AG04450 (cell line): Measurements from ENCODE around the gene SPTBN5. TPM values are rescaled to one million over a fixed set of nuclear protein-coding genes. Genes with fewer than 3 reads are reported as not detected.

Experiments
- CTCF ChIA-PET: fragments of 300-600, 350-600 bp; formaldehyde crosslinking; extraction: SDS; loops from one replicate; lab custom pipeline; 2022; ENCODE audit warnings: antibody characterized with exemption, inconsistent platforms; lab: Charles Lee
- POLR2A ChIA-PET: fragments of 350-600 bp; formaldehyde crosslinking; extraction: SDS; loops from one replicate; lab custom pipeline; 2021; ENCODE audit warnings: antibody characterized with exemption, inconsistent platforms; lab: Yijun Ruan, JAX
- DNase-seq: peaks from one replicate; pipeline ENCODE4 v3.0.0-alpha.2; 2011; ENCODE audit warnings: low read depth, low spot score
- H3K27ac ChIP-seq: one replicate; pipeline ENCODE4 v1.5.1; 2012; ENCODE audit warnings: low read depth, low read length, control low read depth
- H3K27me3 ChIP-seq: one replicate; pipeline ENCODE4 v1.6.0; 2012; ENCODE audit warnings: low read length; ENCODE audit not compliant: control insufficient read depth, insufficient read depth
- H3K4me3 ChIP-seq: 2 replicates; pipeline ENCODE4 v1.5.1; 2011; ENCODE audit warnings: mild to moderate bottlenecking, low read depth, low read length, control low read depth
- H3K9me3 ChIP-seq: 2 replicates; pipeline ENCODE4 v1.5.1; 2012; ENCODE audit warnings: low read length; ENCODE audit not compliant: control insufficient read depth, insufficient read depth
- polyA plus RNA-seq: library from polyadenylated mRNA; depleted of rRNA; stranded (reverse); fragments of >200 nt; gene quantifications from 2 replicates; pipeline ENCODE4 v1.2.3, GENCODE V29; 2011
- TF ChIP-seq, protein P1 (sequence below): IDR thresholded peaks from 2 replicates; pipeline ENCODE4 v1.5.1; 2011; ENCODE audit warnings: low read depth, low read length, control low read depth, inconsistent platforms

Gene SPTBN5
- polyA plus RNA-seq, 1 experiment, result 0.14 TPM

DNA sequence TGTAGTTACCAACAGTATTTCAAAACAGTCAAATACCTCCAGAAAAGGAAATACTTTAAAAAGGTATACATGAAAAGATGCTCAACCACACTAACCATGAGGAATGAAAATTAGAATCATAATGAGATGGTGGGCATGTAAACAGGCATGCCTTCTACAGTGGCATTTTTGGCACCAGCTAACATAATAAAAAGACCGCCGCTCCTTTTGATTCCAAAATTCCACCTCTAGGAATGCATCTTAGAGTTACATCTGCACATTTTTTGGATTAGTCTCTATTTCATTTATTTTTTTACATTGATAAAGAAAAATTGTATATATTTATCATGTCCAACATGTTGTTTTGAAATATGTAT lies 37.0 kb upstream of the SPTBN5 start:
- H3K4me3 ChIP-seq, result no peak overlapping the region
- POLR2A ChIA-PET, result interaction anchor here (0.6 to 1.7 kb wide), 6 partner anchors 10 to 1187 kb away, joined by 3 to 8 read pairs (median 4); partner anchors contain the start of genes EHD4 and MGA

DNA sequence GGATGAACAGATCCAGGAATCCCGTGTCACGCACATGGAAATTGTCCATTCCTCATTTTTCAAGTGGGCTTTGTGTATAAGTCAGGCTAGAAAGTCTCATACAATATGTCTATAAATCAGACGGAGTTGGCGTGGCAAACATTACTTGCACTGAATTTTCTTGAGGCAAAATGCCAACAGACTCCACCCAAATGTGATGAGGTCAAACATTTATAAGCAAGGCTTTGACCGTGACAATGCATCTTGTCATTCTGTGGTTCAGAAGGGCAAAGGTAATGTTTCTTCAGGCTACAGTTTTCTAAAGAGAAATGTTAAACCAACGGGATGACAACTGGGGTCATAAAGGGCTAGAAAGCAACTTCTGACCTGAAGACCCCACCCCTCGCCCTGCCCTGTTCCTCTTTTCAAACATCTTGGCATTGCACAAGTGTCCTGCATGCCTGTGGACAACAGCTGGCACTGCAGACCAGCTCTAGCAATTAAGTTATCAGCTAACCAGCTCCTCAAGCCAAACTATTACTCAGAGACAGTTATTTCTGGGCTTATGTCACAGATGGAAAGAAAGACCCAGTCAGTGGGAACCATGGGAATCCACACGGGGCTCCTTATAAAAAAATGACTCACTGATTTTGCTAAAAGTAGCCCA lies 36.5 kb upstream of the SPTBN5 start:
- ChIA-PET POLR2A (interaction anchor here (0.6 to 1.7 kb wide), 6 partner anchors 10 to 1186 kb away, joined by 3 to 8 read pairs (median 4); partner anchors contain the start of genes EHD4 and MGA), CTCF (interaction anchor here (0.6 to 1.5 kb wide), 2 partner anchors 42 to 543 kb away, joined by 3 to 5 read pairs; partner anchors contain the start of gene EHD4)
- H3K4me3 ChIP-seq, result no peak overlapping the region

More for the DNA sequence above, 37.0 kb upstream of the SPTBN5 start:
- no peaks in the 10 kb centered on the region for H3K9me3 ChIP-seq
- peak overlapping the region; percentile 68 for H3K27ac ChIP-seq
- no peak for DNase-seq
- H3K27me3 ChIP-seq, result no peaks in the 10 kb centered on the region
- TF ChIP-seq, protein P1, sequence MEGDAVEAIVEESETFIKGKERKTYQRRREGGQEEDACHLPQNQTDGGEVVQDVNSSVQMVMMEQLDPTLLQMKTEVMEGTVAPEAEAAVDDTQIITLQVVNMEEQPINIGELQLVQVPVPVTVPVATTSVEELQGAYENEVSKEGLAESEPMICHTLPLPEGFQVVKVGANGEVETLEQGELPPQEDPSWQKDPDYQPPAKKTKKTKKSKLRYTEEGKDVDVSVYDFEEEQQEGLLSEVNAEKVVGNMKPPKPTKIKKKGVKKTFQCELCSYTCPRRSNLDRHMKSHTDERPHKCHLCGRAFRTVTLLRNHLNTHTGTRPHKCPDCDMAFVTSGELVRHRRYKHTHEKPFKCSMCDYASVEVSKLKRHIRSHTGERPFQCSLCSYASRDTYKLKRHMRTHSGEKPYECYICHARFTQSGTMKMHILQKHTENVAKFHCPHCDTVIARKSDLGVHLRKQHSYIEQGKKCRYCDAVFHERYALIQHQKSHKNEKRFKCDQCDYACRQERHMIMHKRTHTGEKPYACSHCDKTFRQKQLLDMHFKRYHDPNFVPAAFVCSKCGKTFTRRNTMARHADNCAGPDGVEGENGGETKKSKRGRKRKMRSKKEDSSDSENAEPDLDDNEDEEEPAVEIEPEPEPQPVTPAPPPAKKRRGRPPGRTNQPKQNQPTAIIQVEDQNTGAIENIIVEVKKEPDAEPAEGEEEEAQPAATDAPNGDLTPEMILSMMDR, result no peak
- CTCF ChIA-PET, result no interaction called here

DNA sequence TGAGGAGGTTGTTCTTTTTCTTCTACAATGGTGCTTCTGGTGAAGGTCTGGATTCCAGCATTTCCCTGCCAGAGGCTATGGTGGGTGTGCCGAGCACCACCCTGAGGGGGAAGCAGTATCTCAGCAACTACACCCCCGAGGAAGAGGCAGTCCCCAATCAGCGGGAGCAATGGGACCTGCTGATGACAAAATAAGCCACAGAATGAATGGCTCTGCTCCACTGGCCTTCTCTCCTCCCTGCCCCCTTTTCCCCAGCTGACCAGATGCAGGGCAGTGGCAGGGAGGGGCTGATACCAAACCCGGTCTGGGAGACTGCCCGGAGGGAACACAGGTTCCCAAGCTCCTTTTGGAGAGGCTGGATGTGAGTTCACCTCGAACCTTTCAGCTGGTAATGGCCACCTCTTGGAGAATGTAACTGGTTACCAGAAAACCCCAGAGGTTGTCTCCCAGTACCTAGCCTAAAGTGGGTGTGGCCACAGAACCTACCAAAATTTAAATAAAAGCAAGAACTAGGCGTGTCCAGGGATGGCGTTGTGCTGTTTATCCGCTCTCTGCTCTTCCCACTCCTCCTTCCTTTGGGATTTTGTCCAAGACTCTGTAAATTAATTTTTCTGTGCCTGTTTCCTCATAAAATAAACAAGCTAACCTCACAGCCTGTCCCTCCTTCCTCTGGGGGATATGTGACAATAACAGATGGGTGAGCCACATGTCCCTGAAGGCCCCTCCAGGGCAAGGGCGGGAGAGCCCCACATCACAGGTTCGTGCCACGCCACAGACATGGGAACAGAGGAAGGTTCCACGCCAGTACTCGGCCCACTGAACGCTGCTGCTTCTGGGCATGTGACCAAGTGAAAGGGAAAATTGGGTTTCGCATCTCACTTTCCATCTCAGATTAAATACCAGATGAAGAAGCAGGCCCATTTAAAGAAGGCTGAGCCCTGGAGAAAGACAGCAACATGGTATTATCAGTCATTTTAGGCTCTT lies 35.1 kb upstream of the SPTBN5 start:
- CTCF ChIA-PET, result interaction anchor here (1.0 to 1.5 kb wide), 2 partner anchors 25 to 44 kb away, joined by 3 to 5 read pairs; partner anchors contain the start of gene EHD4
- no peak overlapping the region for H3K4me3 ChIP-seq
- DNase-seq, result no peak

More for the DNA sequence above, 36.5 kb upstream of the SPTBN5 start:
- no peaks in the 10 kb centered on the region for H3K9me3 ChIP-seq
- no peaks in the 10 kb centered on the region for H3K27me3 ChIP-seq
- TF ChIP-seq, protein P1, result peak; percentile 26; the same call in 1 of the 2 replicates
- DNase-seq, result peak; percentile 76
- peak overlapping the region; percentile 78 for H3K27ac ChIP-seq

DNA sequence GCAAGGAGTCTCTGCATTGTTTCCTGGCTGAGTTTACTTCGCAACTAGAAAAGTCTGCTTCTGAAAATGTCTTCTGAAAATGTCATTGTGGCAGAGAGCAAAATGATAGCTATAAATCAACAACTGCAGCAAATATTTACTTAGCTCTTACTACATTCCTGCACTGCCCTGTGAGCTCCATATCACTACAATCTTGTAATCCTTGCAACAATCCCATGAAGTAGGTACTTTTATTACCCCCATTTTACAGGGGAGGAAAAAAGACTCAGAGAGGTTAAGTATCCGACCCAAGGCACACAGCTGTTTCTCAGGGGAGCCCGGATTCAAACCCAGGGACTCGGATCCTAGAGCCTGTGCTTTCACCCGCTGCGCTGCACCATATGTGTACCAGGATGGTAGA lies 34.2 kb upstream of the SPTBN5 start:
- no peak for DNase-seq
- POLR2A ChIA-PET, result no interaction called here
- H3K27me3 ChIP-seq, result no peaks in the 10 kb centered on the region
- TF ChIP-seq, protein P1, result no peak
- no peak overlapping the region for H3K4me3 ChIP-seq
- no peaks in the 10 kb centered on the region for H3K9me3 ChIP-seq
- CTCF ChIA-PET, result interaction anchor here (1.0 kb wide), 1 partner anchor 24 kb away, joined by 5 read pairs; no protein-coding TSS in a partner anchor
- no peak overlapping the region for H3K27ac ChIP-seq

More for the DNA sequence above, 35.1 kb upstream of the SPTBN5 start:
- H3K27ac ChIP-seq, result peak overlapping the region; percentile 34
- POLR2A ChIA-PET, result no interaction called here
- TF ChIP-seq, protein P1, result no peak
- no peaks in the 10 kb centered on the region for H3K9me3 ChIP-seq
- no peaks in the 10 kb centered on the region for H3K27me3 ChIP-seq
